Smooth muscle cell (in vitro differentiated cells): ENCODE data around the gene CAMSAP2. TPM values are rescaled to one million over a fixed set of nuclear protein-coding genes. Genes with fewer than 3 reads are reported as not detected.
"Not testable (repeated sequence)": the region's sequence is repeated elsewhere in the genome, so short reads cannot be mapped to it uniquely, and the experiment has no call there.

Experiments
- DNase-seq: peaks from one replicate; lab custom pipeline; 2025; ENCODE audit not compliant: unreplicated experiment; lab: John Stamatoyannopoulos, UW
- H2AFZ ChIP-seq: fragments of 200-600 bp; sonication (generic); 2 replicates; pipeline ENCODE4 v1.6.0; 2016; ENCODE audit warnings: antibody characterized with exemption, low read depth, mild to moderate bottlenecking
- H3F3A ChIP-seq: fragments of 200-600 bp; sonication (generic); 2 replicates; pipeline ENCODE4 v1.6.0; 2017; ENCODE audit warnings: antibody characterized with exemption, low read depth
- H3K27ac ChIP-seq: fragments of 200-600 bp; sonication (generic); 2 replicates; pipeline ENCODE4 v1.5.1; 2016; ENCODE audit warnings: low read depth, mild to moderate bottlenecking
- H3K27me3 ChIP-seq: fragments of 200-600 bp; sonication (generic); 2 replicates; pipeline ENCODE4 v1.6.1; 2016; ENCODE audit warnings: low read depth, mild to moderate bottlenecking
- H3K36me3 ChIP-seq: fragments of 200-600 bp; sonication (generic); 2 replicates; pipeline ENCODE4 v1.5.1; 2016; ENCODE audit warnings: low read depth
- H3K4me1 ChIP-seq: fragments of 200-600 bp; sonication (generic); 2 replicates; pipeline ENCODE4 v1.5.1; 2016; ENCODE audit warnings: low read depth
- H3K4me2 ChIP-seq: fragments of 200-600 bp; sonication (generic); 2 replicates; pipeline ENCODE4 v1.6.0; 2016; ENCODE audit warnings: mild to moderate bottlenecking
- H3K4me3 ChIP-seq: fragments of 200-600 bp; sonication (generic); 2 replicates; pipeline ENCODE4 v1.5.1; 2016; ENCODE audit warnings: mild to moderate bottlenecking
- H3K79me2 ChIP-seq: fragments of 200-600 bp; sonication (generic); 2 replicates; pipeline ENCODE4 v1.6.0; 2016; ENCODE audit warnings: low read depth, mild to moderate bottlenecking
- H3K9ac ChIP-seq: fragments of 200-600 bp; sonication (generic); 2 replicates; pipeline ENCODE4 v1.6.0; 2016; ENCODE audit warnings: low read depth
- H3K9me3 ChIP-seq: fragments of 200-600 bp; sonication (generic); replicated peaks from 2 replicates; pipeline ENCODE4 v1.5.1; 2016; ENCODE audit warnings: low read depth
- H4K20me1 ChIP-seq: fragments of 200-600 bp; sonication (generic); 2 replicates; pipeline ENCODE4 v1.6.0; 2016; ENCODE audit warnings: low read depth
- WGBS: methylation state at CpG from one replicate; pipeline ENCODE4 v1.1.7; 2016; ENCODE audit warnings: low lambda C conversion rate; 5-methylcytosine and 5-hydroxymethylcytosine counted together
- polyA plus RNA-seq: library from polyadenylated mRNA; unstranded; fragments of >200 nt; fragmentation: Nextera tagmentation; extraction: Ambion mirVana; gene quantifications from 2 replicates; pipeline ENCODE4 v1.2.1, GENCODE V29; 2016
- total RNA-seq: library from RNA; depleted of rRNA; stranded (reverse); fragments of >200 nt; gene quantifications from 2 replicates; pipeline ENCODE4 v1.2.3, GENCODE V29; 2014
- TF ChIP-seq, protein P1 (sequence below): fragments of 200-600 bp; sonication (generic); IDR thresholded peaks from 2 replicates; pipeline ENCODE4 v1.5.1; 2017; ENCODE audit warnings: borderline replicate concordance, mild to moderate bottlenecking, antibody characterized with exemption; ENCODE audit not compliant: insufficient read depth, poor library complexity, severe bottlenecking

The CAMSAP2 gene
- total and polyA plus RNA-seq, 2 experiments from 2014 or later: 12.9 to 57.5 TPM

DNA sequence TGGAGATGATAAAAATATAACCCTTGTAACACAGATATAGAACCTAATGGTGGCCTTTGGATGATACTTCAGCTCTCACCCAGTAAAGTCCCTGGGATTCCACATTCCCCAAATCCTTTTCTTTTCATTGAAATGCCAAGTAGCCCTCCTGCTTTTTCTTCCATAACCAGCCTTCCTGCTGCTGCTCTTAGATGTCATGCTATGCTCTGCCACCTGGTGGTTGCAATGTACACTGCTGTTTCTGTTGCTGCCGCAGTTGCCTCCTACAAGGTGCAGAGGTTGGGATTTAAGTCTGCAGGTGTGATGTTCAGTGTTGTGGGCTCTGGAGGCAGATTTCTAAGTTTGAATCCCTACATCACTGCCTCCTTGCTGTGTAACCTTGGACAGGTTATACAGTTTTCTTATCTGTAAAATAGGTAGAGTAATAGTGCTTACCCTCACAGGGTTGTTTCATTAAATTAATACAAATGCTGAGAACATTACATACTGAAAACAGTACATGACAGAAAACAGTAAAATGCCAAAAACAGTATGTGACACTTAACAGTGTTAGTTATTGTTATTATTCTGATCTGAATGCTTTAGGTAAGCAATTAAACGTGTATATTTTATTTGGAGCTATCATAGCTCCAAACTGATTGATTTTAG lies 64.3 kb downstream of the CAMSAP2 start:
- WGBS: 50% methylated on average over 2 of the region's 2 CpGs
- peaks cover 87% of the 10 kb centered on the region for H4K20me1 ChIP-seq
- H3K79me2 ChIP-seq: peaks cover 77% of the 10 kb centered on the region
- no peaks in the 10 kb centered on the region for H3F3A ChIP-seq
- no peak overlapping the region for H3K27ac ChIP-seq
- peak; percentile 5 for DNase-seq
- H3K36me3 ChIP-seq: peaks cover 4% of the 10 kb centered on the region
- H3K4me3 ChIP-seq: no peak overlapping the region
- TF ChIP-seq, protein P1, sequence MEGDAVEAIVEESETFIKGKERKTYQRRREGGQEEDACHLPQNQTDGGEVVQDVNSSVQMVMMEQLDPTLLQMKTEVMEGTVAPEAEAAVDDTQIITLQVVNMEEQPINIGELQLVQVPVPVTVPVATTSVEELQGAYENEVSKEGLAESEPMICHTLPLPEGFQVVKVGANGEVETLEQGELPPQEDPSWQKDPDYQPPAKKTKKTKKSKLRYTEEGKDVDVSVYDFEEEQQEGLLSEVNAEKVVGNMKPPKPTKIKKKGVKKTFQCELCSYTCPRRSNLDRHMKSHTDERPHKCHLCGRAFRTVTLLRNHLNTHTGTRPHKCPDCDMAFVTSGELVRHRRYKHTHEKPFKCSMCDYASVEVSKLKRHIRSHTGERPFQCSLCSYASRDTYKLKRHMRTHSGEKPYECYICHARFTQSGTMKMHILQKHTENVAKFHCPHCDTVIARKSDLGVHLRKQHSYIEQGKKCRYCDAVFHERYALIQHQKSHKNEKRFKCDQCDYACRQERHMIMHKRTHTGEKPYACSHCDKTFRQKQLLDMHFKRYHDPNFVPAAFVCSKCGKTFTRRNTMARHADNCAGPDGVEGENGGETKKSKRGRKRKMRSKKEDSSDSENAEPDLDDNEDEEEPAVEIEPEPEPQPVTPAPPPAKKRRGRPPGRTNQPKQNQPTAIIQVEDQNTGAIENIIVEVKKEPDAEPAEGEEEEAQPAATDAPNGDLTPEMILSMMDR: peak; percentile 96
- H2AFZ ChIP-seq: no peak overlapping the region
- no peaks in the 10 kb centered on the region for H3K27me3 ChIP-seq
- H3K4me1 ChIP-seq: peaks cover 6% of the 10 kb centered on the region
- no peak overlapping the region for H3K9ac ChIP-seq
- no peak overlapping the region for H3K4me2 ChIP-seq
- H3K9me3 ChIP-seq: no peaks in the 10 kb centered on the region

DNA sequence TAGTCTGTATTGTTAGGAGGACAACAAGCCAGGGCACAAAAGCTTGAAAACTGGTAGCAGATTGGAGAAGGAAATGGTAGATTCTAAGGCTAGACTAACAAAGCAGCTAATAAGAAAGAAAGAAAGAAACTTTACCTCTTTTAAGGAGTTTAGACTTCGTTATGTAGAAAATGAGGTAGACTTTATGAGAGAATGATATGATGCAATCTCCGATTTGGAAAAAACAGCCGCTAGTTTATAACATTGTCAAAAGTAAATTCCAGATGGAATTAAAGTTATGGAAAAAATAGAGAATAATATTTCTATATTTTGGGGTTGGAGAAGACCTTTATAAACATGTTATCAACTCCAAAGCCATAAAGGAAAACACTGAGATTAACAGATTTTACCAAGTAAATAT lies 67.0 kb downstream of the CAMSAP2 start:
- Histone ChIP-seq H2AFZ (no peak overlapping the region), H3K79me2 (peaks cover 69% of the 10 kb centered on the region)
- WGBS: 96% methylated on average over 3 of the region's 3 CpGs

DNA sequence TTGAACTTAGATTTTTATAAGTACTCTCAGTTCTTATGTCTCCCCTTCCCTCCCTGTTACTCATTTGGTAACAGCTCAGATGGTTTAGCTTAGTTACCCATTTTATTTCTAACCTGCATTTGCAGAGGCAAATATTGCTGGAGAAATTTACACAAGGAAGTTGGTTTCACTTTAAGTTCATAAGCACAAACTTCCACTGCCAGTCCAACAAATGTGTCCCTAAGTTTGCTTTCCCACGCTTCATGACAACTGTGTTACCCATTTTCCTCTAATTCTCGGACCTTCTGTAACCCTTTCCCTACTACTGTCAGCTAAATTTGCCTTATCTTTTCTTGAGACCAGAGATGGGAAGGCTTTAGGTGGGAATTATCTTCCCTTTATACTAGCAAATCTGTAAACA lies 70.2 kb downstream of the CAMSAP2 start:
- H3K9me3 ChIP-seq: no peaks in the 10 kb centered on the region
- WGBS: 96% methylated on average over 2 of the region's 2 CpGs
- no peaks in the 10 kb centered on the region for H3K27me3 ChIP-seq
- no peak for DNase-seq
- TF ChIP-seq, protein P1: no peak
- peaks cover 17% of the 10 kb centered on the region for H3K36me3 ChIP-seq
- no peak overlapping the region for H3K4me3 ChIP-seq
- H3K4me1 ChIP-seq: no peaks in the 10 kb centered on the region
- peaks cover 56% of the 10 kb centered on the region for H4K20me1 ChIP-seq
- no peak overlapping the region for H3K9ac ChIP-seq
- H3K79me2 ChIP-seq: peaks cover 55% of the 10 kb centered on the region
- H3K4me2 ChIP-seq: no peak overlapping the region
- no peaks in the 10 kb centered on the region for H3F3A ChIP-seq
- no peak overlapping the region for H3K27ac ChIP-seq
- H2AFZ ChIP-seq: no peak overlapping the region

More for the DNA sequence above, 67.0 kb downstream of the CAMSAP2 start:
- no peaks in the 10 kb centered on the region for H3F3A ChIP-seq
- DNase-seq: no peak
- TF ChIP-seq, protein P1: no peak
- no peaks in the 10 kb centered on the region for H3K27me3 ChIP-seq
- H4K20me1 ChIP-seq: peaks cover 77% of the 10 kb centered on the region
- no peak overlapping the region for H3K4me2 ChIP-seq
- peaks cover 6% of the 10 kb centered on the region for H3K4me1 ChIP-seq
- no peaks in the 10 kb centered on the region for H3K9me3 ChIP-seq
- no peak overlapping the region for H3K4me3 ChIP-seq
- no peak overlapping the region for H3K9ac ChIP-seq
- H3K36me3 ChIP-seq: peaks cover 13% of the 10 kb centered on the region
- no peak overlapping the region for H3K27ac ChIP-seq

DNA sequence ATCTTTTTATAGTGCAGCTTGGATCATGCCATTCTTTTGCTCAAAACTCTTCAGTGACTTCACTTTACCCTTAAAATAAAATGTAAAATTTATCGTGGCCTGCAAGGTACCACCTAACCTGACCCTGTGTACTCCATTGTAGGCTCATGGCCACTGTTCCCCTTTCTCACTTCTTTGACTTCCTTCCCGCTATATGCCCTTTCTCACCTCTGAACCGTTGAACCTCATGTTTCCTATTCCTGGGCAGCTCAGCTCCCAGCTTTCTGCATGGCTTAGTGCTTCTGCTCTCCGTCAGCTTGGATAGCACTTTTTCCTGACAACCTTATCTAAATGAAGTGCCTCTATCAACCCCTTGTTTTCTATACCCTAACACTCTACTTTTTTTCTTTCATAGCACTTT lies 73.0 kb downstream of the CAMSAP2 start:
- no peak for DNase-seq
- no peak overlapping the region for H3K9ac ChIP-seq
- H4K20me1 ChIP-seq: peaks cover 28% of the 10 kb centered on the region
- peaks cover 17% of the 10 kb centered on the region for H3K36me3 ChIP-seq
- peaks cover 32% of the 10 kb centered on the region for H3K79me2 ChIP-seq
- no peaks in the 10 kb centered on the region for H3K9me3 ChIP-seq
- TF ChIP-seq, protein P1: no peak
- no peaks in the 10 kb centered on the region for H3K4me1 ChIP-seq
- no peak overlapping the region for H3K27ac ChIP-seq
- H2AFZ ChIP-seq: no peak overlapping the region
- WGBS: 80% methylated on average over 4 of the region's 4 CpGs
- H3K4me2 ChIP-seq: no peak overlapping the region
- H3K27me3 ChIP-seq: no peaks in the 10 kb centered on the region
- no peak overlapping the region for H3K4me3 ChIP-seq
- peaks cover 6% of the 10 kb centered on the region for H3F3A ChIP-seq

DNA sequence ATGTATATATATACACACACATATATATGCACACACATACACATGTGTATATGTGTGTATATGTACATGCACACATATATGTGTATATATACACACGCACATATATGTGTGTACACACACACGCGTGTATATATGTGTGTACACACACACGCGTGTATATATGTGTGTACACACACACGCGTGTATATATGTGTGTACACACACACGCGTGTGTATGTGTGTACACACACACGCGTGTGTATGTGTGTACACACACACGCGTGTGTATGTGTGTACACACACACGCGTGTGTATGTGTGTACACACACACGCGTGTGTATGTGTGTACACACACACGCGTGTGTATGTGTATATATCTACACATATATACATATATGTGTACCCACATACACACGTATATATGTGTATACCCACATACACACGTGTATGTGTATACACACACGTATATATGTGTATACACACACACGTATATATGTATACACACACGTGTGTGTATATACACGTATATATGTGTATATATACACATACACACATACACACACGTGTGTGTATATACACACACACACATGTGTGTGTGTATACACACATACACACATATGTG lies 78.0 kb downstream of the CAMSAP2 start:
- Histone ChIP-seq H4K20me1 (peaks cover 52% of the 10 kb centered on the region), H3K79me2 (peaks cover 34% of the 10 kb centered on the region), H3F3A (peaks cover 10% of the 10 kb centered on the region)
- not testable (repeated sequence) for H3K4me2 ChIP-seq, DNase-seq, H3K9me3 ChIP-seq, H3K4me3 ChIP-seq, H2AFZ ChIP-seq, H3K27me3 ChIP-seq, H3K27ac ChIP-seq, H3K36me3 ChIP-seq, H3K9ac ChIP-seq, H3K4me1 ChIP-seq
- WGBS: 93% methylated on average over 18 of the region's 26 CpGs
